ENCODE results near the gene WWC2.

WWC2 gene

GRCh38 chr4:183197140-183197539 is 98.1 kb downstream of the WWC2 start:
- POLR2A ChIA-PET (ENCODE audit: low non-redundant PET), result no interaction called here
- no peak overlapping the region for H3K27ac ChIP-seq
- TF ChIP-seq CTCF (conservative IDR thresholded peaks at IDR 0.05; ENCODE audit: low read depth), result no peak
- CTCF ChIA-PET, result interaction anchor here (0.6 kb wide), 1 partner anchor 40 kb away, joined by 3 read pairs; no protein-coding TSS in a partner anchor
- DNase-seq (ENCODE audit: low spot score), result no peak

GRCh38 chr4:183200453-183200852 is 101.4 kb downstream of the WWC2 start:
- H3K27ac ChIP-seq, result peak overlapping the region; percentile 53
- POLR2A ChIA-PET (ENCODE audit: low non-redundant PET), result no interaction called here

GRCh38 chr4:183201331-183201730 is 102.3 kb downstream of the WWC2 start:
- TF ChIP-seq CTCF (conservative IDR thresholded peaks at IDR 0.05; ENCODE audit: low read depth), result no peak
- peak; percentile 79 for DNase-seq (ENCODE audit: low spot score)
- CTCF ChIA-PET, result no interaction called here
- no peak overlapping the region for H3K27ac ChIP-seq
- POLR2A ChIA-PET (ENCODE audit: low non-redundant PET), result no interaction called here

More at GRCh38 chr4:183200453-183200852, 101.4 kb downstream of the WWC2 start:
- DNase-seq (ENCODE audit: low spot score), result peak; percentile 34
- CTCF ChIA-PET, result interaction anchor here (0.6 kb wide), 1 partner anchor 457 kb away, joined by 3 read pairs; no protein-coding TSS in a partner anchor
- no peak for TF ChIP-seq CTCF (conservative IDR thresholded peaks at IDR 0.05; ENCODE audit: low read depth)

- DNase-seq (ENCODE audit: low spot score), result no peak
- CTCF ChIA-PET, result no interaction called here
- no peak overlapping the region for H3K27ac ChIP-seq
- no peak for TF ChIP-seq CTCF (conservative IDR thresholded peaks at IDR 0.05; ENCODE audit: low read depth)
- POLR2A ChIA-PET (ENCODE audit: low non-redundant PET), result no interaction called here
Measured at GRCh38 chr4:183202523-183202922, 103.5 kb downstream of the WWC2 start.

GRCh38 chr4:183204793-183205192 is 105.7 kb downstream of the WWC2 start:
- ChIA-PET POLR2A (ENCODE audit: low non-redundant PET) (no interaction called here), CTCF (no interaction called here)
- H3K27ac ChIP-seq, result no peak overlapping the region
- TF ChIP-seq CTCF (conservative IDR thresholded peaks at IDR 0.05; ENCODE audit: low read depth), result no peak
- DNase-seq (ENCODE audit: low spot score), result no peak

GRCh38 chr4:183205193-183205592 is 106.1 kb downstream of the WWC2 start:
- no peak overlapping the region for H3K27ac ChIP-seq
- no peak for DNase-seq (ENCODE audit: low spot score)
- no peak for TF ChIP-seq CTCF (conservative IDR thresholded peaks at IDR 0.05; ENCODE audit: low read depth)
- POLR2A ChIA-PET (ENCODE audit: low non-redundant PET), result no interaction called here
- CTCF ChIA-PET, result no interaction called here

- ChIA-PET CTCF (no interaction called here), POLR2A (ENCODE audit: low non-redundant PET) (no interaction called here)
- no peak overlapping the region for H3K27ac ChIP-seq
- DNase-seq (ENCODE audit: low spot score), result no peak
- no peak for TF ChIP-seq CTCF (conservative IDR thresholded peaks at IDR 0.05; ENCODE audit: low read depth)
Measured at GRCh38 chr4:183205709-183206108, 106.7 kb downstream of the WWC2 start.
